ENCODE results near the gene PSMB11. TPM values are rescaled to one million over a fixed set of nuclear protein-coding genes. Genes with fewer than 3 reads are reported as not detected.

PSMB11 gene
- total RNA-seq, 1 donor from 2014 or later: not detected

DNA sequence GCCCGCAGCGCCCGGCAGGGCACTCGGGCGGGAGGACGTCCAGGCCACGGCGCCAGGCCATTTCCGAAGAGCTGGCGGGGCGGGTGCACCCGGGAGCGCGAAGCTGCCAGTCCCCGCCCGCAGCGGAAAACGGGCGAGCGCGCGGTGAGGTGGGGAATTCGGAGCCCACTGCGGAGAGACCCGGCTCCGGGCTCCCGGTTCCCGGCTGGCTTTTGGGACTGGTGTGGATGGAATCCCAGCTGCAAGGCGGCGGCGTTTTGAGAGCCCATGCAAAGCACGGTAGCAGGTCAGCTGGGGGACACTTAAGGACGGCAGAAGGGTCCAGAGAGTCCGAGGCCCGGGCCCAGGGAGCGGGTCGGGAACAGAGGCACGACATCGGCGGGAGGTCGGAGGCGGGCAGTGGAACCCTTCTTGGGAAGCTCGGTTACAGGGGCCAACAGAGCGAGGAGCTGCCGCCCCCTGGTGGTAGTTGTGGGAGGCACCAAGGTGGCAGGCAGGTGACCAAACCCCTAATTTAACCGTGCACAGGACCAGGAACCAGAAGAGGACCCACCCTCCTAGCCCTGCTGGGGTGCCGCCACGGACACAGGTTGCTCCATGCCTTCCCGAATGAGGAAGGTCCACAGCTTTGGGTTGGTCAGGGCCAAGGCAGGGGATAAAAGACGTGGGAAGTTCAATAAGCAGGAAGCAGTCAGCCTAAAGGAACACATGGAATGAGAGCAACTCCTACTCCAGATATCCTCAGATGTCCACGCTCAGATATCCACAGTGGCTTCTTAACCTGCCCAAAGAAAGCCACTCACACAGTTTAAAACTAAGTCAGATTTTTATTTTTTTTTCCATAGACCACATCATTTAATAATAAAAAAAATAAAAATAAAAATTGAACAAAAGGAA lies 16.0 kb downstream of the PSMB11 start:
- Mint-ChIP-seq H3K4me1 (peaks cover 18% of the 10 kb centered on the region), H3K27me3 (peaks cover 2% of the 10 kb centered on the region), H3K4me3 (peak overlapping the region; percentile 88), H3K9me3 (no peaks in the 10 kb centered on the region), H3K36me3 (ENCODE audit: low read depth) (peaks cover 46% of the 10 kb centered on the region), H3K27ac (no peak overlapping the region)
- CTCF ChIA-PET: interaction anchor here (0.6 to 10.5 kb wide), 31 partner anchors 8 to 779 kb away, joined by 3 to 284 read pairs (median 4); partner anchors contain the start of genes ABHD4, AJUBA, HAUS4 and OXA1L
- ATAC-seq (ENCODE audit: low read depth) (peak; percentile 73), DNase-seq (peak; percentile 80)
- POLR2A ChIA-PET: interaction anchor here (0.6 to 3.6 kb wide), 16 partner anchors 11 to 488 kb away, joined by 3 to 26 read pairs (median 4); partner anchors contain the start of genes ACIN1, AJUBA, C14orf119 and HAUS4
- TF ChIP-seq, protein P1, sequence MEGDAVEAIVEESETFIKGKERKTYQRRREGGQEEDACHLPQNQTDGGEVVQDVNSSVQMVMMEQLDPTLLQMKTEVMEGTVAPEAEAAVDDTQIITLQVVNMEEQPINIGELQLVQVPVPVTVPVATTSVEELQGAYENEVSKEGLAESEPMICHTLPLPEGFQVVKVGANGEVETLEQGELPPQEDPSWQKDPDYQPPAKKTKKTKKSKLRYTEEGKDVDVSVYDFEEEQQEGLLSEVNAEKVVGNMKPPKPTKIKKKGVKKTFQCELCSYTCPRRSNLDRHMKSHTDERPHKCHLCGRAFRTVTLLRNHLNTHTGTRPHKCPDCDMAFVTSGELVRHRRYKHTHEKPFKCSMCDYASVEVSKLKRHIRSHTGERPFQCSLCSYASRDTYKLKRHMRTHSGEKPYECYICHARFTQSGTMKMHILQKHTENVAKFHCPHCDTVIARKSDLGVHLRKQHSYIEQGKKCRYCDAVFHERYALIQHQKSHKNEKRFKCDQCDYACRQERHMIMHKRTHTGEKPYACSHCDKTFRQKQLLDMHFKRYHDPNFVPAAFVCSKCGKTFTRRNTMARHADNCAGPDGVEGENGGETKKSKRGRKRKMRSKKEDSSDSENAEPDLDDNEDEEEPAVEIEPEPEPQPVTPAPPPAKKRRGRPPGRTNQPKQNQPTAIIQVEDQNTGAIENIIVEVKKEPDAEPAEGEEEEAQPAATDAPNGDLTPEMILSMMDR (IDR thresholded peaks at IDR 0.05): peak; percentile 58
- intact Hi-C loops (cut with micrococcal nuclease): loop anchor here (1.0 to 10.0 kb wide), 13 partner anchors 11 to 743 kb away; partner anchors contain the start of genes LRP10 and PRMT5

DNA sequence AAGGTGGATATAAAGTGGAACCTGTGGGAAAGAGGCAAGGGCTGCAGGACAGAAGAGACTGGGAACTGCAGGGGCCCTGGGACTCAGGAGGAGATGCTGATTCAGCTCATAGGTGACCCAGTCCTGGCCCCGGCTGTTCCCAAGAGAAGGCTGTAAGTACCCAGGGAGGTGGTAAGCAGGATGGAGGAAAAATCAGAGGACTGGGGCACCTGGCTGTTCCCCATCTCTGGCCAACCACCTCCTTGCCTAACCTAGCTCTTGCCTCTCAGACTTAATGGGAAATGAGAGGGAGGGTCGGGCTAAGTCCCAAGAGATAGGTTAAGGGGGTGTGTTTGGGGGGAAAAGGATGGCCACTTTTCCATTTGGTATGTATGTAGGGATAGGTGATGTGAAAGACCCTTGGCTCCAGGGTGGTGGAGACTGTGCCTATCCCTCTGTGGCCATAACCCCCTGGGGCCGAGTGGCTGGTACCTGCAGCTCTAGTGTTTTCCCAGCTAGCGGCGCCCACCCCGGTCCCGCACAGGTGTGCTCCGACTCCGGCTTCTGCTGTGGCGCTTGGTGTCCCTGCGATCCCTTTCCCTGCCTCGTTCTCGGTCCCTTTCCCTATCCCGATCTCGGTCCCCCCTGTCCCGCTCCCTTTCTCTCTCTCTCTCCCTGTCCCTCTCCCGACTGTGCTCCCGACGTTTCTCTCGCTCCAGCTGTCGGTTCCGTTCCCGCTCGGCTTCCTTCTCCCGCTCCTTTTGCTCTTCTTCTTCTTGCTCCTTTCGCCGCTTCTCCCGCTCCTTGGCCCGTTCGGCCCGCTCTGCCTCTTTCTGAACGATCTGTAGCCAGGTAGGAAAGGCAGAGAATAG lies 16.9 kb downstream of the PSMB11 start:
- Mint-ChIP-seq H3K9me3 (no peaks in the 10 kb centered on the region), H3K27ac (no peak overlapping the region), H3K27me3 (peaks cover 2% of the 10 kb centered on the region), H3K4me3 (no peak overlapping the region), H3K4me1 (peaks cover 18% of the 10 kb centered on the region), H3K36me3 (ENCODE audit: low read depth) (peaks cover 55% of the 10 kb centered on the region)
- intact Hi-C loops (cut with micrococcal nuclease): loop anchor here (1.0 to 10.0 kb wide), 11 partner anchors 10 to 744 kb away; partner anchors contain the start of genes LRP10 and PRMT5
- POLR2A ChIA-PET: interaction anchor here (0.6 to 3.6 kb wide), 11 partner anchors 10 to 236 kb away, joined by 3 to 26 read pairs (median 7); partner anchors contain the start of genes ACIN1, AJUBA, C14orf119 and PSMB5
- CTCF ChIA-PET: interaction anchor here (0.6 to 10.5 kb wide), 24 partner anchors 9 to 780 kb away, joined by 3 to 284 read pairs (median 4); partner anchors contain the start of genes ABHD4, AJUBA, OXA1L and PABPN1
- TF ChIP-seq, protein P1 (IDR thresholded peaks at IDR 0.05): no peak
- DNase-seq (no peak), ATAC-seq (ENCODE audit: low read depth) (no peak)

- DNase-seq (no peak), ATAC-seq (ENCODE audit: low read depth) (no peak)
- H3K36me3 Mint-ChIP-seq (ENCODE audit: low read depth): peaks cover 73% of the 10 kb centered on the region
- ChIA-PET CTCF (interaction anchor here (1.1 to 10.5 kb wide), 6 partner anchors 8 to 490 kb away, joined by 3 to 284 read pairs (median 27); partner anchors contain the start of gene AJUBA), POLR2A (interaction anchor here (3.6 kb wide), 1 partner anchor 74 kb away, joined by 26 read pairs; no protein-coding TSS in a partner anchor)
- H3K4me3 Mint-ChIP-seq: no peak overlapping the region
- H3K4me1 Mint-ChIP-seq: peaks cover 18% of the 10 kb centered on the region
- TF ChIP-seq, protein P1 (IDR thresholded peaks at IDR 0.05): no peak
- peaks cover 2% of the 10 kb centered on the region for H3K27me3 Mint-ChIP-seq
- H3K9me3 Mint-ChIP-seq: no peaks in the 10 kb centered on the region
- H3K27ac Mint-ChIP-seq: no peak overlapping the region
- intact Hi-C loops (cut with micrococcal nuclease): no loop called here
These were observed 18.7 kb downstream of the PSMB11 start for GRCh38 chr14:23060536-23061260.

- Mint-ChIP-seq H3K4me3 (no peak overlapping the region), H3K4me1 (peaks cover 6% of the 10 kb centered on the region), H3K36me3 (ENCODE audit: low read depth) (peaks cover 86% of the 10 kb centered on the region), H3K27ac (no peak overlapping the region), H3K9me3 (no peaks in the 10 kb centered on the region), H3K27me3 (no peaks in the 10 kb centered on the region)
- TF ChIP-seq, protein P1 (IDR thresholded peaks at IDR 0.05): no peak
- DNase-seq: no peak
- intact Hi-C loops (cut with micrococcal nuclease): no loop called here
- CTCF ChIA-PET: interaction anchor here (0.7 to 10.5 kb wide), 6 partner anchors 9 to 87 kb away, joined by 3 to 284 read pairs (median 4); partner anchors contain the start of gene AJUBA
- ATAC-seq (ENCODE audit: low read depth): no peak
- POLR2A ChIA-PET: interaction anchor here (0.7 kb wide), 2 partner anchors 8 to 94 kb away, joined by 4 to 6 read pairs; no protein-coding TSS in a partner anchor
These were observed 20.0 kb downstream of the PSMB11 start for GRCh38 chr14:23062002-23062401.
